Spleen (tissue), 7 donors: ENCODE measurements around the gene FAM219B.

ENCODE experiments used
- POLR2A ChIP-seq, 3 donors: fragments of 450-650 bp; IDR thresholded peaks; one replicate each; pipeline ENCODE4 v1.5.1; 2017; ENCODE audit warnings: antibody characterized with exemption in 3 of 3, mild to moderate bottlenecking in 1 of 3
- POLR2AphosphoS5 ChIP-seq, 3 donors: sonication (generic); formaldehyde crosslinking; IDR thresholded peaks; one replicate each; pipeline ENCODE4 v1.5.1; 2017; ENCODE audit warnings: antibody characterized with exemption in 3 of 3
- TF ChIP-seq, protein P1 (sequence below), 11 experiments: fragments of 200-600 bp in 7 of 11; fragments of 450-650 bp in 4 of 11; sonication (generic) in 4 of 11; IDR thresholded peaks in 8 of 11; conservative IDR thresholded peaks in 3 of 11; 1 replicate in 7 of 11; 2 replicates in 4 of 11; pipeline versions ENCODE4 v1.4.0 to v1.8.0; 2016 to 2021; ENCODE audit warnings: antibody characterized with exemption in 11 of 11, inconsistent platforms in 4 of 11, mild to moderate bottlenecking in 1 of 11
- donor health status: DM: no; HTN: no; CAD: no; lungs with moderate emphysema.
- donor health status: DM: no; HTN: no; CAD: no.
- donor health status: DM: no; HTN: no; CAD: no.

- TF ChIP-seq, protein P1, sequence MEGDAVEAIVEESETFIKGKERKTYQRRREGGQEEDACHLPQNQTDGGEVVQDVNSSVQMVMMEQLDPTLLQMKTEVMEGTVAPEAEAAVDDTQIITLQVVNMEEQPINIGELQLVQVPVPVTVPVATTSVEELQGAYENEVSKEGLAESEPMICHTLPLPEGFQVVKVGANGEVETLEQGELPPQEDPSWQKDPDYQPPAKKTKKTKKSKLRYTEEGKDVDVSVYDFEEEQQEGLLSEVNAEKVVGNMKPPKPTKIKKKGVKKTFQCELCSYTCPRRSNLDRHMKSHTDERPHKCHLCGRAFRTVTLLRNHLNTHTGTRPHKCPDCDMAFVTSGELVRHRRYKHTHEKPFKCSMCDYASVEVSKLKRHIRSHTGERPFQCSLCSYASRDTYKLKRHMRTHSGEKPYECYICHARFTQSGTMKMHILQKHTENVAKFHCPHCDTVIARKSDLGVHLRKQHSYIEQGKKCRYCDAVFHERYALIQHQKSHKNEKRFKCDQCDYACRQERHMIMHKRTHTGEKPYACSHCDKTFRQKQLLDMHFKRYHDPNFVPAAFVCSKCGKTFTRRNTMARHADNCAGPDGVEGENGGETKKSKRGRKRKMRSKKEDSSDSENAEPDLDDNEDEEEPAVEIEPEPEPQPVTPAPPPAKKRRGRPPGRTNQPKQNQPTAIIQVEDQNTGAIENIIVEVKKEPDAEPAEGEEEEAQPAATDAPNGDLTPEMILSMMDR (IDR thresholded peaks at IDR 0.05 in 8 of 11, conservative IDR thresholded peaks at IDR 0.05 in 3 of 11) = no peak
- TF ChIP-seq POLR2A (IDR thresholded peaks at IDR 0.05) (no peak), POLR2AphosphoS5 (IDR thresholded peaks at IDR 0.05) (no peak)
These were observed 16.0 kb downstream of the FAM219B start for GRCh38 chr15:74890665-74890960.
